Cardiac muscle cell (in vitro differentiated cells and primary cell): ENCODE data around the gene DOK3. TPM values are rescaled to one million over a fixed set of nuclear protein-coding genes. Genes with fewer than 3 reads are reported as not detected.

ENCODE experiments used
- DNase-seq, 2 donors: peaks; one replicate each; pipeline versions ENCODE4 v3.0.0 to v3.0.0-alpha.2; 2010 to 2017; ENCODE audit warnings: low read depth in 1 of 2, low spot score in 1 of 2
- H3K27ac ChIP-seq: fragments of 200-600 bp; sonication (generic); 2 replicates; pipeline ENCODE4 v1.5.1; 2016
- H3K27me3 ChIP-seq: fragments of 200-600 bp; sonication (generic); 2 replicates; pipeline ENCODE4 v1.6.0; 2016; ENCODE audit warnings: control low read depth
- H3K36me3 ChIP-seq: fragments of 200-600 bp; sonication (generic); 2 replicates; pipeline ENCODE4 v1.5.1; 2016; ENCODE audit warnings: control low read depth
- H3K4me1 ChIP-seq: fragments of 200-600 bp; sonication (generic); 2 replicates; pipeline ENCODE4 v1.8.1; 2017; ENCODE audit warnings: low read depth, mild to moderate bottlenecking, mixed run types
- H3K4me3 ChIP-seq: fragments of 200-600 bp; sonication (generic); 2 replicates; pipeline ENCODE4 v1.5.1; 2016; ENCODE audit warnings: mild to moderate bottlenecking
- H3K9me3 ChIP-seq: fragments of 200-600 bp; sonication (generic); 2 replicates; pipeline ENCODE4 v1.5.1; 2017; ENCODE audit warnings: low read depth, mild to moderate bottlenecking, control low read depth
- CTCF ChIP-seq: IDR thresholded peaks from 2 replicates; pipeline ENCODE4 v1.5.1; 2012; ENCODE audit warnings: low read depth, mild to moderate bottlenecking, low read length
- polyA plus RNA-seq: library from polyadenylated mRNA; unstranded; fragments of >200 nt; fragmentation: Nextera tagmentation; extraction: Ambion mirVana; gene quantifications from 2 replicates; pipeline ENCODE4 v1.2.1, GENCODE V29; 2016
- total RNA-seq: library from RNA; depleted of rRNA; stranded (reverse); fragments of >200 nt; gene quantifications from 2 replicates; pipeline ENCODE4 v1.2.3, GENCODE V29; 2016

Gene DOK3
- total and polyA plus RNA-seq, 2 experiments from 2014 or later, result 2.4 to 3.7 TPM

DNA sequence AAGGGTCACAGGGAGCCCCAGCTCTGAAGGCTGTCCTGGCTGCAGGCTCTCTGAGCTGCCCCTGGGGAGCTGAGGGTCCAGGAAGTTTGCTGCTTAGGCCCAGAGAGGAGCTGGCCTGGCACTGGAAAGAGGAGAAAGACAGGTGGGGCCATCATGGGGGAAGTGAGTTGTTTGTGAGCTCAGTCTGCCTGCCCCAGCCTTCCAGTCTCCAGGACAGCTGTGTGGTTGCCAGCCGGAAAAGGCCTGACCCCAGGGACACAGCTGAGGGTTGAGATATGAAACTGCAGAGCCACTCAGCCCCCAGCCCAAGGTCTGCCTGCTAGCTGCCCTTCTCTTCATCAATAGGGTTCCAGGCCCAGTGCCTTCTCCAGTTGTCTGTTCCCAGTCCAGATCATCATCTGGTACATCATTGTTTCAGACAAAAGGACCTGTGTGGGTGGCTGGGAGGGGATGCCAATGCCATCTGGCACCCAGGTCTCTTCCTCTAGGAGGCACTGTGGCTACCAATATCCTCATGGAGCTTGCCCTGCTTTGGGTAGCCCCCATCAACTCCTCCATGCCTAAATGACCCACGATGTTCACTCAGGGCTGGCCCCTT is 11.4 kb upstream of the DOK3 start:
- H3K9me3 ChIP-seq, result no peaks in the 10 kb centered on the region
- peak; percentile 13 for TF ChIP-seq CTCF
- no peaks in the 10 kb centered on the region for H3K27me3 ChIP-seq

DNA sequence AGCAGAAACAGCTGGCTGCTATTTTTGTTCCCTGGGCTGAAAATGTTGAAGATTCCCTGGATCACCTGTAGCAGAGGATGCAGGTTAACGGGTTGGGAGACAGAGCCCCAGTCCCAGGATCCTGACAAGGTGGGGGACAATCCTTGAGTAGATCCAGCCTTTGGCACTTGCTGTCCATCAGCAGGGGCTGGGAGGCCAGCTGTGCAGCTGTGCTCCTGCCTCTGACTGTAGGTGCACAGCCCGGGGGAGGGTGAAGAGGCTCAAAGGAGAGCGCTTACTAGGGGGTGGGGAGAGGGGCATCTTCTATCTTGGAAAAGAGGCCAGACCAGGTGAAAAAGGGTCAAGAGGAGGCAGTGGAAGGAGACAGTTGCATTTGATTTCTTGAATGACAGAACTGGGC is 10.6 kb upstream of the DOK3 start:
- Histone ChIP-seq H3K4me3 (no peak overlapping the region), H3K27me3 (no peaks in the 10 kb centered on the region), H3K9me3 (no peaks in the 10 kb centered on the region), H3K36me3 (peaks cover 39% of the 10 kb centered on the region), H3K4me1 (no peaks in the 10 kb centered on the region), H3K27ac (no peak overlapping the region)
- TF ChIP-seq CTCF, result no peak
- DNase-seq, result no peak

More for the DNA sequence above, 11.4 kb upstream of the DOK3 start:
- Histone ChIP-seq H3K4me3 (no peak overlapping the region), H3K36me3 (peaks cover 35% of the 10 kb centered on the region), H3K4me1 (no peaks in the 10 kb centered on the region), H3K27ac (no peak overlapping the region)
- no peak for DNase-seq

DNA sequence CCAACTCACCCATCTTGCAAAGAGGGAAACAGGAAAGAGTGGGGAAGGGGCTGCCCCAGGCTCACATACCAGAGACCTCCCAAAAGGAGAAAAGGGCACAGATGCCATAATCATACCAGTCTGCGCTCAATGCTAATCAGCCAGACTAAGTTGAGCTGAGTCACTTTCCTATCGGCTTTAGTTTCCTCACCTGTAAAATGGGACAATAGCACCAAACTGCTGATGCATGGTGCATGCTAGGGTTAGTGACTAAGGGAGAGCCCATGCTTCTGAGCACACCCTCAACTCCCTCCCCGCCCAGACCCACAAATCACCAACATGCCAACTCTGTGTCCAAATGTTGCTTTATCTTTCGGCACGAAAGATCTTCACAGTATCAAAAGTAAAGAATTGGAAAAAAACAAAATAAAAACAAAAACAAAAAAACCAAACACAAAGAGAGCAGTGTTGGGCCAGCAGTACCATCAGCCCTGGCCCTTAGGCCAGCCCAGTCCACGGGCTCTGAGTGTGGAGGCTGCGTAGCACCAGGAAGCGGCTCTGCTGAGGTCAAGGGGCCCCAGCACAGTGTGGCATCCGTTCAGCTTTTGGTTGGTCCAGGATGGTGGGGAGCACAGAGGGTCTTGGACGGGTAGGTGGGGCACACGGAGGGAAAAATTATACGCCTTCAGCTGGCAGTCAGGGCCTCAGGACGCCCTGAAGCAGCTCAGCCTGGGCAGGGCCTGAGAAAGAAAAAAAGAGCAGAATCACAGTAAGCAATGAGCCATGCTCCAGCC is 10.0 kb upstream of the DOK3 start:
- DNase-seq, result no peak
- Histone ChIP-seq H3K27me3 (no peaks in the 10 kb centered on the region), H3K4me1 (no peaks in the 10 kb centered on the region), H3K9me3 (no peaks in the 10 kb centered on the region), H3K4me3 (no peak overlapping the region), H3K36me3 (peaks cover 37% of the 10 kb centered on the region), H3K27ac (peak overlapping the region; percentile 5)
- TF ChIP-seq CTCF, result no peak

DNA sequence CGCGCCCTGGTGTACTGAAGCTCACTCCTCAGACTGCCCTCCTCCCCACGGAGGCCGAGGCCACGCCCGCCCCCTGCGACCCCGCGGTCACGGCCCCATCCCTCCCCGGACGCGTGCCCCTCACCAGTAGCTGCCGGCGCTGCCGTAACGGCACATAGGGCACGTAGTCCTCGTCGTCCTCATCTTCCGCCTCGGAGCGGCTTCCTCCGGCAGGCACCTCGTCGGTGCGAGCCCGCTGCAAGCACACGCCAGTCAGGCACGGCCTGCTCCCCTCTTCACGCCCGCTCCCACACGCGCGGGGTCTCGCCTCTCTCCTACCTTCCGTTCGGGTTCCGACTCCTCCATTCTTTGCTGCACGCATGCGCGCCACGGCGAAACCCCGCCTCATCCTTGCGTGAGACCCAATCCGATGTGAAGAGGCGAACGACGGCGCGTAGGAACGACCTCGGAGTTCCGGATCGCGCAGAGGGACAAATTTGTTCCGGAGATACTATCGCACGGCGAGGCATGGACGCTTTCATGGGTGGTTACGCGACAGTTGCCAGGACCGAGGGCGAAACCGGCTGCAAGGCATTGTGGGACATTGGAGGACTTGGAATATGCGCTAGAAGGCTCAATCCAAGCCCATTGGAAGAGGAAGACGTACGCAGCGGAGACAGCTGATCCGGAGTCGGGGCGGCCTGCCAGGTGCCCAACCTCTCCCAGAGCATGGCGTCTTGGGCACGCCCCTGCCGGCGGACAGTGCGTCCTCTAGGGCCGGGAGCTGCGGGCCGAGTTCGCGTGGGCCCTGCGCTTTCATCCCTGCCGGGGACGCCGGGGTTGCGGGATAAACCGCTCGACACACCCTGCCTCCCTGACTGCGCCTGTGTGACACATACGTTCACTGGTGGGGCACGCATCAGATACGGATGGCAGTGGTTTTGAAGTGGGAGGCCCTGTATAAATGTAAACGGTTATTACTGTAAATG is 7.3 kb upstream of the DOK3 start, which contains the start of gene DDX41:
Gene DDX41 (minus strand): TSS at position 361 of the 968 bp plus-strand sequence. CDS start 16 bp downstream, at position 345.
- no peak for TF ChIP-seq CTCF
- no peaks in the 10 kb centered on the region for H3K27me3 ChIP-seq
- peak within 1 kb of the TSS; percentile 70 for H3K4me3 ChIP-seq
- peak; percentile 99 for DNase-seq
- no peaks in the 10 kb centered on the region for H3K9me3 ChIP-seq
- peaks cover 41% of the 10 kb centered on the region for H3K36me3 ChIP-seq
- peak within 1 kb of the TSS; percentile 75 for H3K27ac ChIP-seq
- no peaks in the 10 kb centered on the region for H3K4me1 ChIP-seq

DNA sequence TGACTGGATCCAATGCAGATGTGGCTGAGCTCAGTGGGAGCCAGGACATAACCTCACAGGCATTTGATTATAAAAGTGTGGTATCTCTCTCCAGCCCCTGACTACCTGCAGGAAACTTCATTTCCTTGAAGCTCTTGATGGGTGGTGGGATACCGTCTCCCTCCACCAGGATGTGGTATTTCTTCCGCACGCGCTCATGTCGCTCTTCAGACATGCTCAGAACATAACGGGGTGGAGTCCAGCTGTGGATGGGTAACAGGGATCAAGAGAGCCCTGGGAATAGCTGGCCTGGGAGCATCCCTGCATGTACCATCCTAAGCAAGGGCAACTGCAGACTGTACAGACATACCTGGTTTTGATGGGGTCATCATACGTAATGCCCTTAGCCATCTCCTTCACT is 6.0 kb upstream of the DOK3 start:
- Histone ChIP-seq H3K27ac (no peak overlapping the region), H3K27me3 (no peaks in the 10 kb centered on the region), H3K4me1 (no peaks in the 10 kb centered on the region), H3K36me3 (peaks cover 46% of the 10 kb centered on the region), H3K4me3 (peak overlapping the region; percentile 70), H3K9me3 (no peaks in the 10 kb centered on the region)
- TF ChIP-seq CTCF, result no peak
- DNase-seq, result no peak
